C4-2B (cell line): ENCODE results near the gene C7orf33.

Experiments
- H3K27ac ChIP-seq: fragments of 450-650 bp; 2 replicates; pipeline ENCODE4 v1.5.1; 2017
- CTCF ChIP-seq: fragments of 450-650 bp; conservative IDR thresholded peaks from 2 replicates; pipeline ENCODE4 v1.5.1; 2017; ENCODE audit warnings: mild to moderate bottlenecking
- ZFX ChIP-seq: fragments of 450-650 bp; IDR thresholded peaks from 2 replicates; pipeline ENCODE4 v1.6.1; 2017

Gene C7orf33

GRCh38 chr7:148590471-148590870, at the start of gene C7orf33:
C7orf33 (plus strand) TSS chr7:148590766; CDS start chr7:148590926, 160 bp downstream.
- no peak within 1 kb of the TSS for H3K27ac ChIP-seq
- TF ChIP-seq ZFX (no peak), CTCF (no peak)

- no peak overlapping the region for H3K27ac ChIP-seq
- no peak for TF ChIP-seq CTCF
- TF ChIP-seq ZFX, result no peak
Observed at GRCh38 chr7:148541891-148542504, 48.6 kb upstream of the C7orf33 start.

GRCh38 chr7:148543302-148543701, 47.3 kb upstream of the C7orf33 start:
- TF ChIP-seq CTCF (no peak), ZFX (no peak)

GRCh38 chr7:148545172-148545571, 45.4 kb upstream of the C7orf33 start:
- no peak overlapping the region for H3K27ac ChIP-seq
- no peak for TF ChIP-seq CTCF
- TF ChIP-seq ZFX, result no peak

More at GRCh38 chr7:148543302-148543701, 47.3 kb upstream of the C7orf33 start:
- H3K27ac ChIP-seq, result no peak overlapping the region

- H3K27ac ChIP-seq, result no peak overlapping the region
- TF ChIP-seq ZFX (no peak), CTCF (no peak)
Observed at GRCh38 chr7:148545932-148546331, 44.6 kb upstream of the C7orf33 start.

GRCh38 chr7:148546857-148547256, 43.7 kb upstream of the C7orf33 start:
- H3K27ac ChIP-seq, result no peak overlapping the region
- TF ChIP-seq ZFX (no peak), CTCF (no peak)

- H3K27ac ChIP-seq, result no peak overlapping the region
- TF ChIP-seq ZFX (no peak), CTCF (no peak)
Observed at GRCh38 chr7:148547951-148548350, 42.6 kb upstream of the C7orf33 start.
